Keratinocyte (primary cell): Measurements from ENCODE around the gene OR13A1. TPM values are rescaled to one million over a fixed set of nuclear protein-coding genes. Genes with fewer than 3 reads are reported as not detected.

Source experiments
- DNase-seq: peaks from one replicate; pipeline ENCODE4 v3.0.0-alpha.2; 2011; ENCODE audit warnings: low read depth, missing footprints, low spot score
- FAIRE-seq: peaks from 2 replicates; lab custom pipeline; 2011; peaks lifted over from hg19 to GRCh38; lab: Jason Lieb, UNC
- H2AFZ ChIP-seq: 2 replicates; pipeline ENCODE4 v1.6.0; 2012; ENCODE audit warnings: low read length, control low read depth, inconsistent platforms; ENCODE audit not compliant: control insufficient read depth
- H3K27ac ChIP-seq: 2 replicates; pipeline ENCODE4 v1.5.1; 2011; ENCODE audit warnings: low read length; ENCODE audit not compliant: control insufficient read depth, insufficient read depth
- H3K27me3 ChIP-seq: 3 replicates; pipeline ENCODE4 v1.6.0; 2011; ENCODE audit warnings: low read length; ENCODE audit not compliant: control insufficient read depth, insufficient read depth; ENCODE audit errors: extremely low read depth
- H3K36me3 ChIP-seq, 2 experiments: 2 replicates in 1 of 2; 3 replicates in 1 of 2; pipeline ENCODE4 v1.5.1; 2011; ENCODE audit warnings: low read length in 2 of 2, mild to moderate bottlenecking in 1 of 2; ENCODE audit not compliant: control insufficient read depth in 2 of 2, insufficient read depth in 2 of 2; ENCODE audit errors: extremely low read depth in 1 of 2
- H3K4me1 ChIP-seq: 3 replicates; pipeline ENCODE4 v1.5.1; 2011; ENCODE audit warnings: low read length; ENCODE audit not compliant: control insufficient read depth, insufficient read depth; ENCODE audit errors: extremely low read depth
- H3K4me2 ChIP-seq: 3 replicates; pipeline ENCODE4 v1.6.0; 2011; ENCODE audit warnings: low read depth, low read length; ENCODE audit not compliant: control insufficient read depth, insufficient read depth; ENCODE audit errors: extremely low read depth
- H3K4me3 ChIP-seq, 3 experiments: fragments of 200-600 bp in 1 of 3; sonication (generic) in 1 of 3; 2 replicates in 2 of 3; 3 replicates in 1 of 3; pipeline ENCODE4 v1.5.1; 2011 to 2016; ENCODE audit warnings: low read length in 3 of 3, mild to moderate bottlenecking in 3 of 3, control low read depth in 2 of 3, inconsistent platforms in 1 of 3, low read depth in 1 of 3, mixed read lengths in 1 of 3, mixed run types in 1 of 3, moderate library complexity in 1 of 3; ENCODE audit not compliant: control insufficient read depth in 2 of 3, insufficient read depth in 2 of 3; ENCODE audit errors: extremely low read depth in 1 of 3
- H3K79me2 ChIP-seq: 2 replicates; pipeline ENCODE4 v1.6.0; 2012; ENCODE audit warnings: low read length; ENCODE audit not compliant: control insufficient read depth, insufficient read depth
- H3K9ac ChIP-seq: 3 replicates; pipeline ENCODE4 v1.6.0; 2011; ENCODE audit warnings: low read length; ENCODE audit not compliant: control insufficient read depth, insufficient read depth; ENCODE audit errors: extremely low read depth
- H3K9me1 ChIP-seq: 3 replicates; pipeline ENCODE4 v1.6.0; 2011; ENCODE audit warnings: low read length; ENCODE audit not compliant: control insufficient read depth, insufficient read depth; ENCODE audit errors: extremely low read depth
- H3K9me3 ChIP-seq: 2 replicates; pipeline ENCODE4 v1.5.1; 2012; ENCODE audit warnings: low read depth, low read length; ENCODE audit not compliant: control insufficient read depth
- H4K20me1 ChIP-seq: 3 replicates; pipeline ENCODE4 v1.6.0; 2011; ENCODE audit warnings: low read length; ENCODE audit not compliant: control insufficient read depth, insufficient read depth; ENCODE audit errors: extremely low read depth
- CTCF ChIP-seq, 3 experiments: IDR thresholded peaks in 1 of 3; conservative IDR thresholded peaks in 1 of 3; optimal IDR thresholded peaks in 1 of 3; 2 replicates in 2 of 3; 3 replicates in 1 of 3; pipeline versions ENCODE3 to v1.5.1; 2011; ENCODE audit warnings: low read length in 3 of 3, mild to moderate bottlenecking in 3 of 3, moderate library complexity in 2 of 3, control low read depth in 1 of 3, inconsistent platforms in 1 of 3; ENCODE audit not compliant: insufficient read depth in 2 of 3; ENCODE audit errors: extremely low read depth in 1 of 3
- EZH2 ChIP-seq: IDR thresholded peaks from one replicate; pipeline ENCODE4 v1.6.1; 2012; ENCODE audit warnings: inconsistent platforms, mild to moderate bottlenecking, low read length, moderate library complexity
- dilution Hi-C: fragments of 300-500 bp; cut with MboI; formaldehyde crosslinking; loops from one replicate; pipeline ENCODE4 v1.7.0; 2020; ENCODE audit warnings: low sequenced_read_pairs; ENCODE audit not compliant: extremely low pct_ligation_motif_present
- polyA plus RNA-seq, 5 experiments: library from polyadenylated mRNA; depleted of rRNA in 3 of 5; stranded (reverse) in 3 of 5; stranded (forward) in 1 of 5; unstranded in 1 of 5; fragments of >200 nt; gene quantifications; 1 replicate in 1 of 5; 2 replicates in 3 of 5; 3 replicates in 1 of 5; pipeline versions ENCODE4 v1.2.1 to v1.2.3, GENCODE V29; 2011 to 2012; ENCODE audit warnings: missing spikeins in 2 of 5, low read depth in 1 of 5, low replicate concordance in 1 of 5

The OR13A1 gene
- polyA plus RNA-seq, 1 donor (not counting 4 experiments of a cell fraction or from before 2014, with no cell fraction given) = not detected

GRCh38 chr10:45325116-45325515, 9.7 kb upstream of the OR13A1 start:
- Histone ChIP-seq H3K9ac (no peak overlapping the region), H3K4me3 (no peak overlapping the region), H3K4me2 (no peak overlapping the region), H3K9me3 (no peaks in the 10 kb centered on the region), H3K9me1 (no peaks in the 10 kb centered on the region), H3K27ac (no peak overlapping the region), H3K36me3 (no peaks in the 10 kb centered on the region), H3K79me2 (no peaks in the 10 kb centered on the region), H4K20me1 (no peaks in the 10 kb centered on the region), H3K27me3 (no peaks in the 10 kb centered on the region), H2AFZ (no peak overlapping the region), H3K4me1 (no peaks in the 10 kb centered on the region)
- dilution Hi-C loops = no loop called here
- DNase-seq = no peak
- no peak for FAIRE-seq
- no peak for TF ChIP-seq EZH2
- TF ChIP-seq CTCF (optimal IDR thresholded peaks at IDR 0.05 in 1 of 3, IDR thresholded peaks at IDR 0.05 in 1 of 3, conservative IDR thresholded peaks at IDR 0.05 in 1 of 3; ENCODE audit: extremely low read depth in 1 of 3, insufficient read depth in 2 of 3, low read length in 3 of 3) = no peak

GRCh38 chr10:45319702-45320101, 4.3 kb upstream of the OR13A1 start:
- no peak overlapping the region for H2AFZ ChIP-seq
- no peaks in the 10 kb centered on the region for H3K4me1 ChIP-seq
- no peaks in the 10 kb centered on the region for H3K79me2 ChIP-seq
- no peaks in the 10 kb centered on the region for H4K20me1 ChIP-seq
- no peak overlapping the region for H3K27ac ChIP-seq
- H3K27me3 ChIP-seq = no peaks in the 10 kb centered on the region
- no peaks in the 10 kb centered on the region for H3K9me1 ChIP-seq
- H3K9ac ChIP-seq = no peak overlapping the region
- H3K4me3 ChIP-seq = no peak overlapping the region
- no peak for TF ChIP-seq CTCF (optimal IDR thresholded peaks at IDR 0.05 in 1 of 3, IDR thresholded peaks at IDR 0.05 in 1 of 3, conservative IDR thresholded peaks at IDR 0.05 in 1 of 3; ENCODE audit: extremely low read depth in 1 of 3, insufficient read depth in 2 of 3, low read length in 3 of 3)
- TF ChIP-seq EZH2 = no peak
- H3K9me3 ChIP-seq = no peaks in the 10 kb centered on the region
- FAIRE-seq (no peak), DNase-seq (no peak)
- H3K36me3 ChIP-seq = no peaks in the 10 kb centered on the region
- dilution Hi-C loops = no loop called here
- no peak overlapping the region for H3K4me2 ChIP-seq
